SU-DHL-6 (cell line): ENCODE measurements around the gene PRLHR.

Experiments used
- CTCF ChIP-seq: fragments of 200-600 bp; sonication (generic); IDR thresholded peaks from one replicate; pipeline ENCODE4 v1.5.1; 2017; ENCODE audit warnings: antibody characterized with exemption, mild to moderate bottlenecking, low read length, moderate library complexity; ENCODE audit not compliant: insufficient read depth, poor library complexity, severe bottlenecking
- EZH2phosphoT487 ChIP-seq: fragments of 200-600 bp; sonication (generic), shearing (Covaris generic); conservative IDR thresholded peaks from 2 replicates; pipeline ENCODE4 v1.6.1; 2018; ENCODE audit warnings: mild to moderate bottlenecking, antibody characterized with exemption, low read length, moderate library complexity, mixed read lengths

GRCh38 chr10:118541718-118542117, 53.7 kb downstream of the PRLHR start:
- no peak for TF ChIP-seq CTCF
- no peak for TF ChIP-seq EZH2phosphoT487
